GM18511 (cell line): Measurements from ENCODE around the gene NETO1.

Experiments used
- ATAC-seq: cut with Tn5 transposase; IDR thresholded peaks from one replicate; pipeline ENCODE4 v1.9.1; 2021; ENCODE audit warnings: mild to moderate bottlenecking, moderate library complexity; ENCODE audit not compliant: unreplicated experiment

Gene NETO1

DNA sequence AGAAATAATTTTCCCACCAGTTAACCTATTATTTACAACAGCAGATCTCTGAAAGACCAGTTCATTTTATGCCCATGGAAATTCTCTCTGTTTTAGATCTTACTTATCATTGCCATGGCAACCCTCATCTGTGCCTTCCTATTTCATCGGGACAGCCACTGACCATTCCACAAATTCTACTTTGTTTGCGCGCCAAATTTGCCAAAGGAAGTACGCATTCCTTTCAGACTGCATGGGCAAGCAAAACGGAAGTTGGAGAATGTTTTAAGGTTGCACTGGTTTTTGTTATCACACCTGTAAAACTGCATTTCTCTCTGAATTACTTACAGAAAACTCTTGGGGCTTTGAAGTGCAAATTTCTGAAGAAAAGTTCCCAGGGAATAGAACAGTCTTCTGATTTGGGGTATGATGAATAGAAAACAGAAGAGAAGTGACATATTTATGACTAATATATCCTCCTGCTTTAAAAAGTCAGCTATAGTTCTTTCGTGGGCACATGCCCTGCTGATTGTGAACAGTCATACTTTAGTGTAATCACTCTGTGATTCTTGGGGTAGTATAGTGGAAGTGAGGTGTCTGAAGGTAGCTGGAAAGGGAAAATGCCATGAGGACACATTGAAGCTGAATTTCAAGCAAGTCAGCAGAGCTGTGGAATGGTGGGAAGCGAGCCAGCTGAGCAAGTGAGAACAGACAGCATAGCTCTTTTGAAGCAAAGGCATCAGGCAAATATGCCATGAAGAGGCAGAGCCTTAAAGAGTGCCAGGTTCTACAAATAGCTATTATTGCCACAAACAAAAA, 20.9 kb downstream of the NETO1 start:
- ATAC-seq, result no peak

DNA sequence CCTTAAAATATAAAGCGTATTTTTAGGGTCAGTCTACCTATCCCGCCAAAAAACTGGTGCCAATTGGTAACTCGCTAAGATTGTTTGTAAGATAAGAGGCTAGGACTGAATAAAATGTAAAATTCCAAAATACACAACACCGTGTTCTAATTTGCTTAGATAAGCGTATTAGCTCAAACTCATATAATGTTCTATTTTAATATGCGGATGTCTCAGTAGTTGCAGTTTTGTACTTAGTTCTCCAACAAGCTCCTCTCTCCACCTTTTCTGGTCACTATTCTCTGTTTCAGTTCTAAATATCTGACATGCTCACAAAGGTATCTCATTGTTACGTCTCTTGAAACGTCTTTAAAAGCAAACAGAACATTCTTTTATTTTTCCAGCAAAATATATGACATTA, 24.0 kb downstream of the NETO1 start:
- no peak for ATAC-seq

DNA sequence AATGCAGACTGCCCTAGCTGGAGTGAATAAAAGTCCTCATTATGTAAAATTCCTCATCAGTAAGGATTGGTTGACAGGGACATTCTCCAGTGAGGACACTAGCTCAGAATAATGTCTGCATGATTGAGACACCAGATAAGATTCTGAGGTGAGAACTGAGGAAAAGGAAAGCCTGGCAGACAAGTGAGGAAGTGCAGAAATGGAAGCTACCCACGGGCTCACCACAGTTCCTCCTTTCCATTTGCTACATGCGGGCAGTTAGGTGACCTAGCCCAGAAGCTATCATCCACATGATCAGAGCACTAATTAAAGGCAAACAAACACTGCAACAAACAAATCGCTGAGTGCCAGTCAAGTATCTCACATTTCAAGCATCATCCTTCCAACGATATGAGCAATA, 27.7 kb downstream of the NETO1 start:
- ATAC-seq, result no peak

DNA sequence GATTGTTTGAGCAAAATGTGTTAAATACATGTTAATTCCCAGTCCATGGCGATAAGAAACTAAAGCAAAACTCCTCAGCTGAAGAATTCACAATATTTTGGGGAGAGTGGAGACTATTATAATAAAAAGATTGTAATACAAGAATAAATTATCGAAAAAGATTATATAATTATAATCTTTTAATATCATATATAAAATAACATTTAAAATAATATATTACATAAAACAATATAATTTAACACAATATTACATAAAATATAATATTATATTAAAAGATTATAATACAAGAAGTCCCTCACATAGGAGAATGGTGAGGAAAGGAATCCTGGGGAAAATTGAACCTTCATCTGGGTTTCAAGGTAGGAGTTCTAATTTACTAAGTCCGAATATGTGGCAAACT, 33.1 kb downstream of the NETO1 start:
- ATAC-seq, result no peak

DNA sequence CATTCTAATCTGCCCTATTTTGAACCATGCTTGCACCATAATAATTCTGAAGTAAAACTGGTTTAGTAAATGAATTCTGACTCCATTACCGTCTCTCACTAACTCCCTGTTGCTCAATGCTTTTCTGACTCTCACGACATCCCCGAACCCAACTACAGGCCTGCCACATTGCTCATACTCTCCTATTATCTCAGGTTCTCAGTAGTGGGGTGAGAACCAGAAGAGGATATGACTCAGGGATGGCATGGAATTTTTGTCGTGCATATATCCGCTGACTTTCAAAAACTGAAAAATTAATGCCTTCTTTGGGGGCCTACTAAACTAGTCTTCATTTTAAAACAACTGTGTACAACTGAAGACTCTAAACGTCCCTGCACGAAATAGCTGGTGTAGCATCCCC, 34.3 kb downstream of the NETO1 start:
- no peak for ATAC-seq

DNA sequence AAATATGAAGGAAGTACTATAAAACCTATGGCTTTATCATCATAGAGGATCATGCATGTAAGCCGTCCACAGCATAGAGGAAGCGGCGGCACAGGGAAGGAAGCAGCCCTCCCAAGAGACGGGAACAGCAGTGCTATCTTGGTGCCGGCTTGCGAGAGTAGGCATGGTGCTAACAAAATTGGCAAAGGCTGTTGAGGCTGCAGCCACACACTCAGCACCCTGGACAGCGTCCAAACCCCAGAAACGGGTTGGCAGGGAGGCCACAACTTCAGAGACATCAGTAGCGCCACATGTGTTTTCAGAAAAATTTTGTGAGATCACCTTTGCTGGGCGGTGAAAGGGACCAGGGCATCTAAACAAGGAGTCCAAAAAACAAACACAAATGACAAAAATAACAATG, 37.7 kb downstream of the NETO1 start:
- no peak for ATAC-seq

DNA sequence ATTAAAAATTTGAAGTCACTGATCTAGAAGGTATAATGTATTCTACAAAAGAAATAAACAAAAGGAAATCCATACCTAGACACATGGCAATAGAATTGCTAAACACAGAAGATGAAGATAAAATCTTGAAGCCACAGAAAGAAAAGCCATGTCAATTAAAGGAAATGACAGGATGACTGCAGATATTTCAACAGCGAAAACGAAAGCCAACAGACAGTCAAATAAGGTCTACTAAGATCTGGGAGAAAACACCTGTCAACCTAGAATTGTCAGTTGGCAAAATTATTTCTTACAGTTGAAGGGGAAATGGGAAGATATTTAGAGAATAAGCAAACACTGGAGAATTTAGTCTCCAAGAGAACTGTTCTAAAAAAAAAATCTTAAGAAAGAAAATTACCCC, 39.2 kb downstream of the NETO1 start:
- ATAC-seq, result no peak

DNA sequence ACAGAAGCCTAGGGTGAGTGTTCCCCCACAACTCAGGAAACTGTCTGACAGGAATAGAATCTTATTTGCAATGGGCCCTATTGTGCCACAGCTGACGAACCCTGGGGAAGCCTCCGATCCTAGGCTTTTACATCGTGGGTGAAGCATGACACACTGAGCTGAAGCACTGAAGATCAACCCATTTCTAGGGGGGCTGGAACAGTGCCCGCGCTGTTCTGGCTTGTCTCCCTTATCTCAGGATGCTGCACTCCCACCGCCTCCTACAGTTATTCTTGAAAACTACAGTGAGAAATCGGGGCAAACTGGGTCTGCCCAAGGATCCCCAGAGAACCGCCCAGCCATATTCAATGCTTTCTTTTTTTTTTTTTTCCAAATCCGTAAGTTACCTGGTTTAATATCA, 41.1 kb downstream of the NETO1 start:
- ATAC-seq, result no peak

DNA sequence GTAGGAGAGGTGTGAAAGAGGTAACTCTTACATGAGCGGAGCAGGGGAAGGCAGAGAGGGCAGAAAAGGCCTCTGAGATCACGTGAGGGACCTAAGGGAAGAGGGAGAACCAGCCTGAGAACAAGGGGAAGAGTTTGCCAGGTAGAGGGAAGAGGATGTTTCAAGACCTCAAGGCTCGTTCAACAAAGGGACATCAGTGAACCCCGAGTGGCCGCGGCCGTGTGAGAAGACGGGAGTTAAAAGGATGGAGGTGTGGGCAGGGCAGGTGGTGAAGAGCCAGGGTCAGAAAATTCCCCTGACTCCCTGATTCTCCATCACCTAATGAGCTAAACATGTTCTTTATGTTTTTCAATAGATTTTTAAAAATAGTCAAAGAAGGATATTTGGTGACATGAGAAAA, 44.4 kb downstream of the NETO1 start:
- no peak for ATAC-seq

DNA sequence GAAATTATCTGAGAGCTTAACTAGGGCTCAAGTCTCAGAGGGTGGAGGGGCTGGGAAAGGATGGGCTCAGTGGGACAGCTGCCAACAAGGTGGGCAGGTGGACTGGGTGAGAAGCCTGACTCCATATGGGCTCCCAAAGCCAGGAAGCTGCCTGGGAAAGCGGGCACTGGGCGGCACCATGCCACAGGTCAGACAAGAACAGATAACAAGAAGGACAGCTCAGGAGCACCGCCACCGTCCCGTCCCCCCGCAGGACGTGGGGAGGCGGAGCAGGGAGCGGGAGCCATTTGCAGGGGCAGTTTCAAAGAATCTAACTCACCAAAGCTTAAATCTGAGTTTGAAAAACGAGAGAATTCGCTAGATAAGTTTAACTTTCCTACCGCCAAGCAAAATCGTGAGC, 45.6 kb downstream of the NETO1 start:
- no peak for ATAC-seq

DNA sequence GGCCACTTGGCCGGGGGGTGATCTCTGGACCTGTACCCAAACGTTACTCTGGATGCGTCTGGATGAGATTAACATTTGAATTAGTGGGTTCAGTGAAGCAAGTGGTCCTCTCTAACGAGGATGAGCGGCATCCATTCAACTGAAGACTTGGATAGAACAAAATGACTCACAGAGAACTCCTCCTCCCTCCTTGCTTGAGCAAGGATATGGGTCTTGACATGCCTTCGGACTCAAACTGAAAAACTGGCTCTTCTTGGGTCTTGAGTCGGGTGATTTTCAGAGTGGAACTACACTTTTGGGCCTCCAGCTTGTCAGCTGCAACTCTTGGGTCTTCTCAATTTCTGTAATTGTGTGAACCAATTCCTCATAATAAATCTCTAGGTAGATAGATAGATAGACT, 47.2 kb downstream of the NETO1 start:
- ATAC-seq, result no peak

DNA sequence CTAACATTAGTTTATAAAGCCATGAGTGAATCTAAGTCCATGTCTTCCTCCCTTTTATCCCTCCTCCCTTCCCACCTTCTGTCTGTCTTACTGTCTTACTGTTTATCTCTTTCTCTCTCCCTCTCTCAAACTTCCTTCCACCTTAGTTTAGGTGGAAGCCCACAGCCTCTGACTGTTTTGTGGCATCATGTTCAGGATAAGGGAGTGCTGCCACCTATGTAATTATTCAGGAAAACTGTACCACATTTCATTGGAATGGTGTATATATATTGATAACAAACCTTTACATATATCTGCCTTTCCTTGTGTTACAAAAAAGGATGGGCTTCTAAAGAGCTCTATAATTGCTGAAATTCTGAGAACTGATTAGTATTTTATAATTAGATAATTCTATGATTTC, 48.7 kb downstream of the NETO1 start:
- no peak for ATAC-seq

DNA sequence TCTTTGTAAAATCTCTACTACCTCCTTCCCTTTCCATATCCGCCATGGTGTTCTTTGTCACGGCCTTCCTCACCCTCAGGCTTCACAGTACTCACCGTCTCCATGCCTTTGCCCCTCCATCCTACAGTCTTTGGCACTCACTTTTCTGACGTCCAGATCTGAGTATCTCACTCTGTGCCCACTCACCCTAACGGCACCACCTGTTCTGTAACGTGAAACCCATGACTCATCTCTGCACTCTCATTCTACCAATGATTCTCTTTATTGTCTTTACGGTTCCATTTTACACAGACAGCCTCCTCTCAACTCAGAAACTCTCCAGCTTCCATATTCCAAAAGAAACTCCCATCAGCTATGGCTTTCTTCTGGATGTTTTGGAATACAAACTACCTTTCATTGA, 56.7 kb downstream of the NETO1 start:
- peak; percentile 89 for ATAC-seq

DNA sequence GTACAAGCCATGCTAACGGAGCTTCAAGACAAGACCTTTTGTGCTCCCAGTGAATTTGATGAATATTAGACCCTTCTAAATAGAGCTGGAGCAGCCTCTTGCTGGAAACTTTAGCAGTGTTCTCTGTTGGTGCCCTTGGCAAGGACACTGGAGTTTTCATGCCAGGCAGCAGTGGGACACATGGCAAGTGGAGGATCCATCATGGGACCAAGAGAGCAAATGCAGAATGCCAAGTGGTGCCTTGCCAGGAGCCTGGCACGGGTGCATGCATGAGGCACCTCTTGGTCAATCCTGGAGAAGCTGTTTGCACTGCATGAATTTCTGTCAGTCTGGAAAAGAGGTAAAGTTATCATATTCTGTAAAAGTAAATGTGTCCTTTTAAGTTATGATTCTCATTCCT, 59.1 kb downstream of the NETO1 start:
- no peak for ATAC-seq

DNA sequence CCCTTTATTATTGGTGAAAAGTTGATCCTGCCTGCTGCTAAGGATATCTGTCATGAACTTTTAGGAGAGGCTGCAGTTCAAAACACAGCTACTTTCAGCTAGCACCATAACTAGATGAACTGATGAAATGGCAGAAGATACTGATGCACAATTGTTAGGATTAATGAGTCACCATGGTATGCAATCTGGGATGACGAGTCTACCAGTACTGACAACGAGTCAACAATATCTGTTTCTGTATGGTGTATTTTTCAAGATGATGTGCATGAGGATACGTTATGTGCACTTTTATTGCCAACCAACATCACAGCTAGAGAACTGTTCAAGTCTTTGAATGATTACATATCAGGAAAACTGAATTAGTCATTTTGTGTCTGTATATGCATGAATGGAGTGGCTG, 68.7 kb downstream of the NETO1 start:
- ATAC-seq, result no peak

DNA sequence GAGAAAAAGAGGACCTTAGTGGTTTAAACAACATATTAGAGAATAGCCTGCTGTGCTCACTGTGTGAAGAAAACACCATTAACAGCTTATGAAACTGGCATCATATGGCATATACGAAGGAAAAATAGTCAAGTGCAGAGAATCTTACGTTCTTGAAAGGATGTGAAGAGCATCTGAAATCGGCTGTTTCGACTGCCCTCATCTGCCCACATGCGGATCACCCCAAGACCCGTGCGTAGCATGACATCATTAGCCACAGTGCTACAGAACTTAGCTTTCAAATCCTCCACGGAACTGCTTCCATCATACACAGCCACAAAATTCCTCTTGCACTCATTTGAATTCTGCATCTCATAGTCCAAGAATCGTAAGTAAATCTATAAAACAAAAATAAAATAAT, 84.3 kb downstream of the NETO1 start:
- ATAC-seq, result no peak

DNA sequence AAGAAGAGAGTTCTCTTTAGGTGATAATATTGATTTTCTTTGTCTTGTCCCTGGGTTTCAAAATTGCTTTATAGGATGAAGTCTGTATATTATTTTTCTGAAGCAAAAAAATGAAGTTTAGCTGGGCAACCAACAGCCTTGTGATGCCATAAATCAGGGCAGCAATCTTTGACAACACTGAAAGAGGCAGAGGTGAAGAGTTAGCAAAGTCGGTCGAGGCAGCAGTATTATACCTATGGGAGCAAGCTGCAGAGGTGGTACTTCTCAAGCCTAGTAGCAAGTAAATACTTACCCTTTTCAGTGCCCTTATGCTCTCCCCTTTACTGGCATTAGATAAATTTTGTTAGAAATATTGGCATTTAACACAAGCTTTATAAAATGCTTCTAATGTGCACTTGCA, 92.9 kb downstream of the NETO1 start:
- no peak for ATAC-seq

DNA sequence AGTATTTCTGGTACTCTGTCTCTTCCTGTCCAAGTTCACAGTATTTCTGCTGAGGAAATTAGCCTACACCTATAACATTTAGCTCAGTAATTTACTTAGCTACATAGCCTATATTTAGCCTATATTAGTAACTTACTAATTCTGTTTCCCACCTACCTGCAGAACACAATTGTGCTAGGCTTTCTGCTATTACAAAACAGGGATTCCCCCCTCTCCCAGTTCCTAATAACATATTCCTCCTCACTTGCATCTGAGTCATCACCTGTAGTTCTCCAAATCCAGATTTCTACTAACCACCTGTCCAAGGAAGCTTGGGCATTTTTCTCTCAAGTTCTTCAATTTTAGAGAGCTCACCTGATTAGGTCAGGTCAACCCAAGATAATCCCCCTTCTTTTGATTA, 94.9 kb downstream of the NETO1 start:
- ATAC-seq, result no peak

DNA sequence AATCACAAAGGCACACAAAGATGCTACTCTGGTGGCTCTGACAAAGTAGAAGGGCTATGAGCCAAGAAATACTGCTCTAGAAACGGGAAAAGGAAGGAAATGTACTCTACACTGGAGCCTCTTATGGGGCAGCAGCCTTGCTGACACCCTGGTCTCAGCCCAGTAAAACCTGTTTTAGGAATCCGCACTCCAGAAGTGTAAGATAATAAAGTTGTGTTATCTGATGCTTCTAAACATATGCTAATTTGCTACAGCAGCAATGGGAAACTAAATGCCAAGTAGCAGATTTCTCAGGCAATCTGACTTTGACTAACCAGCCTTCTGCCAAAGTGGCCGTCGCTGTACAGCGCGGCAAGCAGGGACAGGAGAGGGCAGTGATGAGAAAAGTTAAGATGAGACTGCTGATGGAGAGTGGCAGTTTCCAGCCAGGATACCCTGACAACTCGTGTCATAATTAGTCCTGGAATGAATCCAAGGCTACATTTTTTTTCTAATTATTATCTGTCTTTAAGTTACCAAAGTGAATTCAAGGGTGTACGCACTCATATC, 99.0 kb downstream of the NETO1 start:
- no peak for ATAC-seq

DNA sequence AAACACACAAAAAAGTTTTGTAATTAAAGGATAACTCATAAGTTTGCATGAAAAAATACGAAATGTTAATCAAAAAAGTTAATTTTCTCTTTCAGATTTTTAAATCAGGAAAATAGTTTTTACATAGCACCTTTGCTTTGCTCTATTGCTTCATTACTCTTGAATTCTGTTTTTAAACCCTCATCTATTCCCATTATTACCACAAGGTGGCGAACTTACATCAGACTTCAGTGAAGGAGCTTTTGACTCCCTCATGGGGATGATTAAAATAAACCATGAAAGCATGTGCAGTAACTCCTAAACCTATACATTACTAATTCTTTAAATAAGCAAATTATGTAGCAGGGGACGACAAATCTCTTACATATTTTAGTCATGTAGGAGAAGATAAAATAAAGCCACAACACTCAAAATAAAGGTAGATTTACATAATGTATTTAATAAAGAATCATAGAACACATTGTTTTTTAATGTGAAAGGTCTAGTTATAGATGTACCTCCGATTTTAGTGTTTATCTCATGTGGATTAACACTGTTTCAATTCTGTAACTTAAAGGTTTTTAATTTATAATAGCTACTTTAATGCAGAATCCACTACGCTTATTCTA, 105.2 kb downstream of the NETO1 start:
- peak; percentile 90 for ATAC-seq

DNA sequence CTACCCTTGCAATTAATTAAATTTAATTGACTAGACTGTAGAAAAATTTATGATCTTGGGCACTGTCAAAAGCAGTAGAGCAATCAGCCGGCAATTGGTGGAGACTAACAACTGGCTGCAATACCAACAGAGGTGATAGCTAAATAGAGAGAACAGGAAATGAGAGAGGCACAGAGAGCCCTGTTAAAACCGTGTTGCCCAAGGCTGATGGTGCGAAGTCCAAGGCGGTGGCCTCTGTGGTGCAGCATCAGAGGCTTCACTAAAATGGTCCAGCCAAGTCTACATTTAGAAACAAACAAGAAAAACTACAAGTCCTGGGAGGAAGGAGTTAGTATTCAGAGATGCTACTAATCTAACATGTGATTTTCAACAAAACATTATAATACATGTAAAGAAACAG, 115.6 kb downstream of the NETO1 start:
- ATAC-seq, result no peak

DNA sequence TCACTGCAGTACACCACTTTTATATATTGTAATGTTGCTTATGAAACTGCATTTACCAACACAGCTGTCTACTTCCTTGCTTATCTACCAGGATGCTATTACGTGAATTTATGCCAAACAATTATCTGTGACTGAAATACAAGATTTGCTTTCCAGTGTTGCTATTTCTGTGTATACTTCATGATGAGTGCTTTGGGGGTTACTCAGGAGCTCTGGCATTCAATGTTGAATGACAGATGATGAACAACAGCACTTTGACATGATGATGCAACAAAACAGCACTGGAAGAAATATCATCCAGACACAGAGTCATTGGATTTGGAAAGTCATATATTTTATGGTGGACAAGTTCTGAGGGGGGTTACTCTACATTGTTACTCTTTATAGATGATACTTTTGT, 125.8 kb downstream of the NETO1 start:
- ATAC-seq, result no peak

DNA sequence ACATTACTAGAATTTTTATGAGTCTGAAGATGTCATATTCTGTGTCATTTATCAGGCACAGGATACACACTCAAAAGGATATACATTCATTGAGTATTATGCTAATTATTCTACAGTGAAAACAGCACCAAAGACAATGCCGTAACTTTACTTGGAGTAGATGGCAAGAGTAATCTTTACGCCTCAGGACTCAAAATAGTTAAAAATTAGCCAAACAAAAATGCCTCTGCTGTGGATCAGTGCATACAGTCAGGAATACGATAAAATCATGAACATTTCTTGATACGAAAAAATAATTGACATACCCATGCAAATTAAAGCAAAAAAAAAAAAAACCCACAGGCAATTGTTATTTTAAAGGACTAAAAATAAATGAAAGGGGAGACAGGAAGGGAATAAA, 129.7 kb downstream of the NETO1 start:
- ATAC-seq, result no peak
